ENCODE results near the gene AKAP17A.

The AKAP17A gene

DNA sequence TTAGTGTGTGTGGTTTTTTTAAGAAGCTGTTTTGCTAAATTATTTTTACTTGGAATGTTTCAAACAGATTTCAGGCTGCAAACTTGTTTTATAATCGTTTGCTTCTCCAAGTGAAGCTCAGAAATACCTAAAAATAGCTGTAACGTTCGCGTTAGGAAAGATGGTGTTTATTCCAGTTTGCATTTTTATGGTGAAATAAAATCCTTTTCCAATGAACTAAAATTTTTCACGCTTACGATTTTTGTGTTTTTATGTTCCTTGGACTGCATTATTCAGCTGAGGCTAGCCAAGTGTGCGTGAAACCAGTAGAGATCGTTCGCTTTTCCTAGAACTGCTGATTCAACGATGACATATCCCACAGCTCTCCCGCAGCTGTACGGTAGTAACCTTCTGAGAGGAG lies 10.9 kb downstream of the AKAP17A start:
- H3K4me3 ChIP-seq (ENCODE audit: low read depth in 1 of 5, low read length in 5 of 5): no peak overlapping the region
- H3K36me3 ChIP-seq (ENCODE audit: control insufficient read depth in 5 of 5, insufficient read depth in 5 of 5, low read length in 5 of 5): peaks cover 6 to 68% (median 63%) of the 10 kb centered on the region in 5 donors
- no peaks in the 10 kb centered on the region for H3K4me1 ChIP-seq (ENCODE audit: control insufficient read depth in 5 of 5, insufficient read depth in 5 of 5, low read length in 5 of 5)
- no peak overlapping the region for H3K27ac ChIP-seq (ENCODE audit: low read depth, low read length)
- peaks cover 0 to 5% (median 2%) of the 10 kb centered on the region in 5 donors for H3K9me3 ChIP-seq (ENCODE audit: control insufficient read depth in 5 of 5, low read length in 5 of 5)
- no peaks in the 10 kb centered on the region for H3K27me3 ChIP-seq (ENCODE audit: control insufficient read depth in 5 of 5, insufficient read depth in 4 of 5, low read length in 5 of 5)
- no peak overlapping the region for H3K9ac ChIP-seq (ENCODE audit: low read length in 5 of 5)

DNA sequence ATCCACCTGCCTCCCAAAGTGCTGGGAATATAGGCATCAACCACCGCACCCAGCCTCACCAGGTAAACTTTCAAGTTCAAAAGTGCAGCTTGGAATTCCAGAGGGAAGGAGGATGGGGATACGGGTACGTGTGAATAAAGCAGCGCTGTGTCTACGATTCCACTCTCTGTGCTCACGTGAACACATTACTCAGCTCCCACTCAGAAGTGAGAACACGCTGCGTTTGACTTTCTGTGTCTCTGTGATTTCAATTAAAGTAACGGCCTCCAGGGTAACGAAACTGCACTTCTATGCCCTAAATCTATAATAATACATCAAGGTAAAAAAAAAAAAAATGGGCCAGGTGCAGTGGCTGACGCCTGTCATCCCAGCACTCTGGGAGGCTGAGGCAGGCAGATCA lies 15.1 kb downstream of the AKAP17A start:
- Histone ChIP-seq H3K4me1 (ENCODE audit: control insufficient read depth in 5 of 5, insufficient read depth in 5 of 5, low read length in 5 of 5) (no peaks in the 10 kb centered on the region), H3K4me3 (ENCODE audit: low read depth in 1 of 5, low read length in 5 of 5) (no peak overlapping the region), H3K9me3 (ENCODE audit: control insufficient read depth in 5 of 5, low read length in 5 of 5) (peaks cover 0 to 5% (median 2%) of the 10 kb centered on the region in 5 donors), H3K9ac (ENCODE audit: low read length in 5 of 5) (no peak overlapping the region), H3K27me3 (ENCODE audit: control insufficient read depth in 5 of 5, insufficient read depth in 4 of 5, low read length in 5 of 5) (no peaks in the 10 kb centered on the region), H3K27ac (ENCODE audit: low read depth, low read length) (no peak overlapping the region), H3K36me3 (ENCODE audit: control insufficient read depth in 5 of 5, insufficient read depth in 5 of 5, low read length in 5 of 5) (peaks cover 6 to 26% (median 21%) of the 10 kb centered on the region in 5 donors)

DNA sequence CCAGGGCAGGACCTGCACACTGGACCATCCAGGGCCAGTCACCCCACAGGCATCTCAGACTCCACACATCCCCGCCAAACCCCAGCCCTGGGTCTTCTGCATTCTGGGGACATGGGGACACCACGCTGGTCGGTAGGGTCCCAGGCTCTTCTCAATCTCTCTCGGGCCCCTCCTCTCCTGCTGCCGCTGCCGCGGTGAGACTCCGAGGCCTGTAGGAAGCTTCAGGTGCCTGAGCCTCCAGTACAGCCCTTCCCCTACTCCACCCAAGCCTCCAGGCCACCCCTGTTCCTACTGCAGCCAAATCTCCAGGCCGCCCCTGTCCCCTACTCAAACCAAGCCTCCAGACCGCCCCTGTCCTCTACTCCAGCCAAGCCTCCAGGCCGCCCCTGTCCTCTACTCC lies 17.9 kb downstream of the AKAP17A start:
- no peak overlapping the region for H3K27ac ChIP-seq (ENCODE audit: low read depth, low read length)
- H3K9ac ChIP-seq (ENCODE audit: low read length in 5 of 5): no peak overlapping the region
- no peak overlapping the region for H3K4me3 ChIP-seq (ENCODE audit: low read depth in 1 of 5, low read length in 5 of 5)
- no peaks in the 10 kb centered on the region for H3K36me3 ChIP-seq (ENCODE audit: control insufficient read depth in 5 of 5, insufficient read depth in 5 of 5, low read length in 5 of 5)
- H3K9me3 ChIP-seq (ENCODE audit: control insufficient read depth in 5 of 5, low read length in 5 of 5): no peaks in the 10 kb centered on the region
- no peaks in the 10 kb centered on the region for H3K27me3 ChIP-seq (ENCODE audit: control insufficient read depth in 5 of 5, insufficient read depth in 4 of 5, low read length in 5 of 5)
- H3K4me1 ChIP-seq (ENCODE audit: control insufficient read depth in 5 of 5, insufficient read depth in 5 of 5, low read length in 5 of 5): no peaks in the 10 kb centered on the region

DNA sequence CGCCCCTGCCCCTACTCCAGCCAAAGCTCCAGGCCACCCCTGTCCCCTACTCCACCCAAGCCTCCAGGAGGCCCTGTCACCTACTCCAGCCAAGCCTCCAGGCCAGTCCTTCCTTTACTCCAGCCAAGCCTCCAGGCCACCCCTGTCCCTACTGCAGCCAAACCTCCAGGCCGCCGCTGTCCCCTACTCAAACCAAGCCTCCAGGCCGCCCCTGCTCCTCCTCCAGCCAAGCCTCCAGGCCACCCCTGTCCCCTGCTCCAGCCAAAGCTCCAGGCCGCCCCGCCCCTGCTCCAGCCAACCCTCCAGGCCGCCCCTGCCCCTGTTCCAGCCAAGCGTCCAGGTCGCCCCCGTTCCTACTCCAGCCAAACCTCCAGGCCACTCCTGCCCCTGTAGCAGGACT lies 18.4 kb downstream of the AKAP17A start:
- Histone ChIP-seq H3K27me3 (ENCODE audit: control insufficient read depth in 5 of 5, insufficient read depth in 4 of 5, low read length in 5 of 5) (no peaks in the 10 kb centered on the region), H3K9me3 (ENCODE audit: control insufficient read depth in 5 of 5, low read length in 5 of 5) (no peaks in the 10 kb centered on the region), H3K36me3 (ENCODE audit: control insufficient read depth in 5 of 5, insufficient read depth in 5 of 5, low read length in 5 of 5) (no peaks in the 10 kb centered on the region)

DNA sequence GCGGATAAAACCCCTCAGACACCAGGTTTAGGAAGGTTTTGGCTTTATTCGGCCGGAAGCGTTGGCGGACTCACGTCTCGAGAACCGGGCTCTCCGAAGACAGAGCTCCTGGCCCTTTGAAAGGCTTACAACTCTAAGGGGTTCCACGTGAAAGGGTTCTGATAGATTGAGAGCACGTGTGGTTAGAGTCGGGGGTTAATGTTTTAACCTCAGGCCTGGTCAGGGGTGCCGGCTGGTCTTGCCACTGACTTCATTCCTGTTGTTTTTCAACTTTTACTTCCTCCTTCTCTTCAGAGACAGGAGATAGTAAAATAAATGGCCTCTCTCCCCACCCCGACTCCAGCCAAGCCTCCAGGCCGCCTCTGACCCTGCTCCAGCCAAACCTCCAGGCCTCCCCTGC lies 18.8 kb downstream of the AKAP17A start:
- Histone ChIP-seq H3K9me3 (ENCODE audit: control insufficient read depth in 5 of 5, low read length in 5 of 5) (no peaks in the 10 kb centered on the region), H3K9ac (ENCODE audit: low read length in 5 of 5) (no peak overlapping the region)

More for the DNA sequence above, 18.4 kb downstream of the AKAP17A start:
- Histone ChIP-seq H3K4me1 (ENCODE audit: control insufficient read depth in 5 of 5, insufficient read depth in 5 of 5, low read length in 5 of 5) (no peaks in the 10 kb centered on the region), H3K9ac (ENCODE audit: low read length in 5 of 5) (no peak overlapping the region), H3K27ac (ENCODE audit: low read depth, low read length) (no peak overlapping the region), H3K4me3 (ENCODE audit: low read depth in 1 of 5, low read length in 5 of 5) (no peak overlapping the region)

DNA sequence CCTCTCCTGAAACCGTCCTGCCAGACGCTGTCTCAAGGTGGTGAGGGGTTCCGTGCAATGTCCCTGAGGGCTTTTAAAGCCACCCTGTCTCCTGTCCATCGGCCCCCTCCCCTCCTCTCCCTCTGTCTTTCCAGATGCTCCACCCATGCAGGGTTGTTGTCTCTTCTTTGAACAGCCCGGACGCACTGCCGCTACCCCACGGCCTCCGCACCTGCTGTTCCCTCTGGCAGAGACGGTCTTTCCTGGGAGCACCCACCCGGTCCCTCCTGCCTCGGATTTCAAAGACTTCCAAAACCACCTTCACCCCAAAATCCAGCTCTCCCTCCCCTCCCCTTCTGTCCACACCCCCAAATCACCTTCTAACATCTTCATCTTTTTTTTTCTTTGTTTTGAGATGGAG lies 19.3 kb downstream of the AKAP17A start:
- Histone ChIP-seq H3K9ac (ENCODE audit: low read length in 5 of 5) (no peak overlapping the region), H3K36me3 (ENCODE audit: control insufficient read depth in 5 of 5, insufficient read depth in 5 of 5, low read length in 5 of 5) (no peaks in the 10 kb centered on the region), H3K27me3 (ENCODE audit: control insufficient read depth in 5 of 5, insufficient read depth in 4 of 5, low read length in 5 of 5) (no peaks in the 10 kb centered on the region), H3K4me3 (ENCODE audit: low read depth in 1 of 5, low read length in 5 of 5) (no peak overlapping the region), H3K27ac (ENCODE audit: low read depth, low read length) (no peak overlapping the region), H3K9me3 (ENCODE audit: control insufficient read depth in 5 of 5, low read length in 5 of 5) (no peaks in the 10 kb centered on the region), H3K4me1 (ENCODE audit: control insufficient read depth in 5 of 5, insufficient read depth in 5 of 5, low read length in 5 of 5) (no peaks in the 10 kb centered on the region)

More for the DNA sequence above, 18.8 kb downstream of the AKAP17A start:
- Histone ChIP-seq H3K36me3 (ENCODE audit: control insufficient read depth in 5 of 5, insufficient read depth in 5 of 5, low read length in 5 of 5) (no peaks in the 10 kb centered on the region), H3K4me3 (ENCODE audit: low read depth in 1 of 5, low read length in 5 of 5) (no peak overlapping the region), H3K4me1 (ENCODE audit: control insufficient read depth in 5 of 5, insufficient read depth in 5 of 5, low read length in 5 of 5) (no peaks in the 10 kb centered on the region), H3K27me3 (ENCODE audit: control insufficient read depth in 5 of 5, insufficient read depth in 4 of 5, low read length in 5 of 5) (no peaks in the 10 kb centered on the region), H3K27ac (ENCODE audit: low read depth, low read length) (no peak overlapping the region)

DNA sequence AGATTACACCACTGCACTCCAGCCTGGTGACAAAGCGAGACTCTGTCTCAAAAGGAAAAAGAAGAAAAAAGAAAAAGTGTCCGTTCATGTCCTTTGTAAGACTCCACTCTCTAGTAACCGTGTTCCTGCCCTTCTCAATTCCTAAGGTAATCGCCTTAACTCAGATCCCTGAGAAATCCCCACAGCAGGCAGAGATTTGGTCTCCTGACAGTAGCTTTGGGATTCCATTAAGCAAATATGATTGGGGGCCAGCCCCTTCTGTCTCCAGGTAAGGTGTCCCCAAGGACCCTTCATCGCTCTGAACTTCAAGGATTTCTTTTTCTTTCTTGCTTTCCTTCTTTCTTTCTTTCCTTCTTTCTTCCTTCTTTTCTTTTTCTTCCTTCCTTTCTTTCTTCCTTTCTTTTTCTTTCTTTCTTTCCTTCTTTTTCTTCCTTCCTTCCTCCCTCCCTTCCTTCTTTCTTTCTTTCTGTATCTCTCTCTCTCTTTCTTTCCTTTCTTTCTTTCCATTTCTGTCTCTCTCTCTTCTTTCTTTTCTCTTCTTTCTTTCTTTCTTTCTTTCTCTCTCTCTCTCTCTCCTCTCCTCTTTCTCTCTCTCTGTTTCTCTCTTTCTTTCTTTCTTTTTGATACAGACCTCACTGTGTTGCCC lies 21.4 kb downstream of the AKAP17A start:
- H3K27me3 ChIP-seq (ENCODE audit: control insufficient read depth in 5 of 5, insufficient read depth in 4 of 5, low read length in 5 of 5): no peaks in the 10 kb centered on the region
- H3K9me3 ChIP-seq (ENCODE audit: control insufficient read depth in 5 of 5, low read length in 5 of 5): no peaks in the 10 kb centered on the region
- no peak overlapping the region for H3K9ac ChIP-seq (ENCODE audit: low read length in 5 of 5)
- no peaks in the 10 kb centered on the region for H3K4me1 ChIP-seq (ENCODE audit: control insufficient read depth in 5 of 5, insufficient read depth in 5 of 5, low read length in 5 of 5)
- H3K4me3 ChIP-seq (ENCODE audit: low read depth in 1 of 5, low read length in 5 of 5): no peak overlapping the region
- H3K36me3 ChIP-seq (ENCODE audit: control insufficient read depth in 5 of 5, insufficient read depth in 5 of 5, low read length in 5 of 5): no peaks in the 10 kb centered on the region
- no peak overlapping the region for H3K27ac ChIP-seq (ENCODE audit: low read depth, low read length)

DNA sequence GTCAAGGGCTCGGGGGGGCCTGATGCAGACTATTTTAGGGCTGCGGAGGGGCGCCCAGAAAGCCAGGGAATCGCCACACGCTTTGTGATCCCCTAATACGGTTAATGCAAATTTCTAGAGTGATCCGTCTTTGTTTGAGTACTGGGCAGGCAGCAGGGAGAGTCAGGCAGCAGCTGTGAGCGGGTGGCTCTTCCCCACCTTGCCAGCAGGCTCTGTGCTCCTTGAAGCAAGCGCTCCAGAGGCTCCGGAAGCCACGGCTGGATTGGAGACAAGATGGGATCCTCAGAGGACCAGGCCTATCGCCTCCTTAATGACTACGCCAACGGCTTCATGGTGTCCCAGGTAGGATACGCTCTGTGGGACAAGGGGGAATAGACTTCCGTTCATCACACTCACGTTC lies 23.5 kb downstream of the AKAP17A start, which contains the start of gene ASMT:
Gene ASMT (plus strand): TSS at position 133 of the 400 bp plus-strand sequence. CDS start 141 bp downstream, at position 274.
- H3K9ac ChIP-seq (ENCODE audit: low read length in 5 of 5): no peak within 1 kb of the TSS
- no peaks in the 10 kb centered on the region for H3K4me1 ChIP-seq (ENCODE audit: control insufficient read depth in 5 of 5, insufficient read depth in 5 of 5, low read length in 5 of 5)
- no peak within 1 kb of the TSS for H3K27ac ChIP-seq (ENCODE audit: low read depth, low read length)
- no peak within 1 kb of the TSS for H3K4me3 ChIP-seq (ENCODE audit: low read depth in 1 of 5, low read length in 5 of 5)
- H3K9me3 ChIP-seq (ENCODE audit: control insufficient read depth in 5 of 5, low read length in 5 of 5): no peaks in the 10 kb centered on the region
- no peaks in the 10 kb centered on the region for H3K36me3 ChIP-seq (ENCODE audit: control insufficient read depth in 5 of 5, insufficient read depth in 5 of 5, low read length in 5 of 5)
- H3K27me3 ChIP-seq (ENCODE audit: control insufficient read depth in 5 of 5, insufficient read depth in 4 of 5, low read length in 5 of 5): no peaks in the 10 kb centered on the region

DNA sequence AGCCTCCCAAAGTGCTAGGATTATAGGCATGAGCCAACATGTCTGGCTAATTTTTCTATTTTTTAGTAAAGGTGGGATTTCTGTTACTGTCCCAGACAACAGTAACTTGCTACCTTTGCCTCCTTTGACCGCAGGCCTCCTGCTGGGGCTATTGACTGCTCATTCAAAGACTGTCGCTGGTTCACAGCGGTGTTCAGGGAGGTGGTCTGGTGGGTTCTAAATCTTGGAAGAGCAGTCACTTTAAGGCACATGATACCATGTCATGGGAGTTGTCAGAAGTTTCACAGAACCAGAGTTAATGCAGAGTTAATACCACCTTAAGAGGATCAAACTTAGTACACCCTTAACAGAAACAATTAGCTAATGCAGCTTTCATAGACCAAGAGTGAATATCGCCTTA lies 27.3 kb downstream of the AKAP17A start:
- H3K27ac ChIP-seq (ENCODE audit: low read depth, low read length): no peak overlapping the region
- no peaks in the 10 kb centered on the region for H3K36me3 ChIP-seq (ENCODE audit: control insufficient read depth in 5 of 5, insufficient read depth in 5 of 5, low read length in 5 of 5)
- H3K4me1 ChIP-seq (ENCODE audit: control insufficient read depth in 5 of 5, insufficient read depth in 5 of 5, low read length in 5 of 5): no peaks in the 10 kb centered on the region
- no peak overlapping the region for H3K9ac ChIP-seq (ENCODE audit: low read length in 5 of 5)
- H3K4me3 ChIP-seq (ENCODE audit: low read depth in 1 of 5, low read length in 5 of 5): no peak overlapping the region
- no peaks in the 10 kb centered on the region for H3K9me3 ChIP-seq (ENCODE audit: control insufficient read depth in 5 of 5, low read length in 5 of 5)
- H3K27me3 ChIP-seq (ENCODE audit: control insufficient read depth in 5 of 5, insufficient read depth in 4 of 5, low read length in 5 of 5): peaks cover 0 to 3% (median 0%) of the 10 kb centered on the region in 5 donors

DNA sequence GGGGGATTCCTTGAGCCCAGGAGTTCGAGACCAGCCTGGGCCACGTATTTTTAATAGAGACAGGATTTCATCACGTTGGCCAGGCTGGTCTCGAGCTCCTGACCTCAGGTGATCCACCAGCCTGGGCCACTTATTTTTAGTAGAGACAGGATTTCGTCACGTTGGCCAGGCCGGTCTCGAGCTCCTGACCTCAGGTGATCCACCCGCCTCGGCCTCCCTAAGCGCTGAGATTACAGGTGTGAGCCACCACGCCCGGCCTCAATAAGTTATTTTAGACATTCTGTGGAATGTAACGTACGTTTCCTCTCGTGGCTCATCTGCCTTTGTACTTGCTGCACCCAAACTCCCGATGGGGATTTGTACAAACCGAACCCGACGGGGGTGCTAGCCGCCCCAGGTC lies 32.3 kb downstream of the AKAP17A start:
- no peak overlapping the region for H3K4me3 ChIP-seq (ENCODE audit: low read depth in 1 of 5, low read length in 5 of 5)
- H3K27me3 ChIP-seq (ENCODE audit: control insufficient read depth in 5 of 5, insufficient read depth in 4 of 5, low read length in 5 of 5): peaks cover 0 to 3% (median 0%) of the 10 kb centered on the region in 5 donors
- H3K9me3 ChIP-seq (ENCODE audit: control insufficient read depth in 5 of 5, low read length in 5 of 5): no peaks in the 10 kb centered on the region
- H3K27ac ChIP-seq (ENCODE audit: low read depth, low read length): no peak overlapping the region
- H3K36me3 ChIP-seq (ENCODE audit: control insufficient read depth in 5 of 5, insufficient read depth in 5 of 5, low read length in 5 of 5): no peaks in the 10 kb centered on the region
- no peaks in the 10 kb centered on the region for H3K4me1 ChIP-seq (ENCODE audit: control insufficient read depth in 5 of 5, insufficient read depth in 5 of 5, low read length in 5 of 5)
- H3K9ac ChIP-seq (ENCODE audit: low read length in 5 of 5): no peak overlapping the region
